MCF 10A (cell line): Measurements from ENCODE around the gene FAM151A. TPM values are rescaled to one million over a fixed set of nuclear protein-coding genes. Genes with fewer than 3 reads are reported as not detected.

Experiments used
- BruUV-seq: library from RNA; stranded (reverse); fragments of 400-500 nt; replicated peaks from 2 replicates; lab custom pipeline; 2021; lab: Mats Ljungman, UMichigan
- CTCF ChIA-PET: fragments of 300-600 bp; sonication (Branson Sonifier 250); formaldehyde crosslinking; extraction: SDS; loops from one replicate; lab custom pipeline; 2021; ENCODE audit warnings: antibody characterized with exemption, inconsistent platforms; lab: Yijun Ruan, JAX
- POLR2A ChIA-PET: fragments of 300-600, 350-650 bp; sonication (Branson Sonifier 250); formaldehyde crosslinking; extraction: SDS; loops from one replicate; lab custom pipeline; 2020; ENCODE audit warnings: antibody characterized with exemption, inconsistent platforms; lab: Yijun Ruan, JAX
- DNase-seq: peaks from one replicate; pipeline ENCODE4 v3.0.0-alpha.2; 2018; ENCODE audit not compliant: unreplicated experiment
- H3K27ac Mint-ChIP-seq: one replicate; pipeline ENCODE4 v1.8.0; 2022; ENCODE audit warnings: mild to moderate bottlenecking, low read depth, mixed read lengths; ENCODE audit not compliant: unreplicated experiment
- H3K27me3 Mint-ChIP-seq: one replicate; pipeline ENCODE4 v1.8.0; 2022; ENCODE audit warnings: mixed read lengths; ENCODE audit not compliant: insufficient read depth, unreplicated experiment
- H3K36me3 Mint-ChIP-seq: one replicate; pipeline ENCODE4 v1.8.0; 2022; ENCODE audit warnings: mild to moderate bottlenecking, moderate library complexity, mixed read lengths; ENCODE audit not compliant: insufficient read depth, unreplicated experiment
- H3K4me1 Mint-ChIP-seq: one replicate; pipeline ENCODE4 v1.8.0; 2022; ENCODE audit warnings: mixed read lengths; ENCODE audit not compliant: insufficient read depth, unreplicated experiment
- H3K4me3 Mint-ChIP-seq: one replicate; pipeline ENCODE4 v1.8.0; 2022; ENCODE audit warnings: mild to moderate bottlenecking, moderate library complexity, mixed read lengths; ENCODE audit not compliant: unreplicated experiment
- H3K9me3 Mint-ChIP-seq: one replicate; pipeline ENCODE4 v1.8.0; 2022; ENCODE audit warnings: mixed read lengths; ENCODE audit not compliant: unreplicated experiment
- intact Hi-C: fragments of 100-400 bp; cut with micrococcal nuclease; formaldehyde crosslinking; loops from 2 replicates; pipeline ENCODE4 v1.14.1; 2022
- total RNA-seq: library from RNA; stranded (reverse); gene quantifications from 2 replicates; pipeline ENCODE4 v1.2.3, GENCODE V29; 2022
- TF ChIP-seq, protein P1 (sequence below): fragments of 200-600 bp; IDR thresholded peaks from one replicate; pipeline ENCODE4 v1.8.0; 2022; ENCODE audit warnings: antibody characterized with exemption, mild to moderate bottlenecking; ENCODE audit not compliant: unreplicated experiment

The FAM151A gene
- total RNA-seq, 1 experiment from 2014 or later = not detected

DNA sequence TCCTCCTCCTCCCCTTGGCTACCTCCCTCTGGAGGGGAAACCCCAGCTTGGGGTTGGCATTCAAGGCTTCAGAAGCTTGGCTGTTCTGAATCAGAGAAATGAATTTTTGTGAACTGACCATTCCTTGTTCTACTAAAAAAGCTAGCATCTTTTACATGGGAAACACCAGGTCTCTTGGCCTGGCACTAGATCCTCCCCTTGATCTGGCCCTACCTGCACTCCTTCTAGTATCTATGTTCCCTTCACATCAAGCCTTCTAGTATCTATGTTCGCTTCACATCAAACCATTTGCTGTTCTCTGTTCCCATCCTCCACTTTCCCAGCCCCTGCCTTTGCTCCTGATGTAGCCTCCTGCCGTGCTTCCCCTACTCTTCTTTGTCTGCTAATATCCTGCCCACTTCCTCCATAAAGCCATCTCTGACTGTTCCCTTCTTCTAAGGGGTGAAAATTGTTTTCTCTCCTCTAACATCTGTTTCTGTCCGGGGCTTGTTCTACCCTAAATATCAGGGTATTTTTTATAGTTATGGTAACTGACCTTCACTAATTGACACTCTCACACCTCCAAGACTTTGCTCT is 25.8 kb downstream of the FAM151A start:
- Mint-ChIP-seq H3K36me3 (peaks cover 10% of the 10 kb centered on the region), H3K27ac (no peak overlapping the region), H3K4me3 (no peak overlapping the region), H3K4me1 (no peaks in the 10 kb centered on the region), H3K27me3 (no peaks in the 10 kb centered on the region), H3K9me3 (no peaks in the 10 kb centered on the region)
- no peak for DNase-seq
- TF ChIP-seq, protein P1, sequence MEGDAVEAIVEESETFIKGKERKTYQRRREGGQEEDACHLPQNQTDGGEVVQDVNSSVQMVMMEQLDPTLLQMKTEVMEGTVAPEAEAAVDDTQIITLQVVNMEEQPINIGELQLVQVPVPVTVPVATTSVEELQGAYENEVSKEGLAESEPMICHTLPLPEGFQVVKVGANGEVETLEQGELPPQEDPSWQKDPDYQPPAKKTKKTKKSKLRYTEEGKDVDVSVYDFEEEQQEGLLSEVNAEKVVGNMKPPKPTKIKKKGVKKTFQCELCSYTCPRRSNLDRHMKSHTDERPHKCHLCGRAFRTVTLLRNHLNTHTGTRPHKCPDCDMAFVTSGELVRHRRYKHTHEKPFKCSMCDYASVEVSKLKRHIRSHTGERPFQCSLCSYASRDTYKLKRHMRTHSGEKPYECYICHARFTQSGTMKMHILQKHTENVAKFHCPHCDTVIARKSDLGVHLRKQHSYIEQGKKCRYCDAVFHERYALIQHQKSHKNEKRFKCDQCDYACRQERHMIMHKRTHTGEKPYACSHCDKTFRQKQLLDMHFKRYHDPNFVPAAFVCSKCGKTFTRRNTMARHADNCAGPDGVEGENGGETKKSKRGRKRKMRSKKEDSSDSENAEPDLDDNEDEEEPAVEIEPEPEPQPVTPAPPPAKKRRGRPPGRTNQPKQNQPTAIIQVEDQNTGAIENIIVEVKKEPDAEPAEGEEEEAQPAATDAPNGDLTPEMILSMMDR = no peak
- intact Hi-C loops = no loop called here
- ChIA-PET CTCF (no interaction called here), POLR2A (no interaction called here)
- no TSS peak for BruUV-seq

DNA sequence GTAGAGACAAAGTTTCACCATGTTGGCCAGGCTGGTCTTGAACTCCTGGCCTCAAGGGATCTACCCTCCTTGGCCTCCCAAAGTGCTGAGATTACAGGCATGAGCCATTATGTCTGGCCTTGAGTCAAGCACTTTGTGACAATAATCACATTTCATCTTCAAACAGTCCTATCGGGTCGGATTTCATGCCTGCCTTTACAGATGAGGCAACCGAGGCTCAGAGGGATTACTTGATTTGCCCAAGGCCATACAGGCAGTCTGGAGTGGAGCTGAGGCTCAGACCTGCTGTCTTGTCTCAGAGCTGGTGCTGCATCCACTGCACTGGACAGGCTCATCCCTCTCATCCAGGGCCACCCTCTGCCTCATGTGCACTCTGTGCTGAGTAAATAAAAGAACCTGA is 26.6 kb downstream of the FAM151A start:
- Mint-ChIP-seq H3K27ac (no peak overlapping the region), H3K9me3 (no peaks in the 10 kb centered on the region), H3K27me3 (no peaks in the 10 kb centered on the region), H3K36me3 (peaks cover 7% of the 10 kb centered on the region), H3K4me3 (no peak overlapping the region), H3K4me1 (no peaks in the 10 kb centered on the region)
- BruUV-seq = no TSS peak
- no peak for DNase-seq
- ChIA-PET POLR2A (no interaction called here), CTCF (no interaction called here)
- intact Hi-C loops = no loop called here
- TF ChIP-seq, protein P1 = no peak

DNA sequence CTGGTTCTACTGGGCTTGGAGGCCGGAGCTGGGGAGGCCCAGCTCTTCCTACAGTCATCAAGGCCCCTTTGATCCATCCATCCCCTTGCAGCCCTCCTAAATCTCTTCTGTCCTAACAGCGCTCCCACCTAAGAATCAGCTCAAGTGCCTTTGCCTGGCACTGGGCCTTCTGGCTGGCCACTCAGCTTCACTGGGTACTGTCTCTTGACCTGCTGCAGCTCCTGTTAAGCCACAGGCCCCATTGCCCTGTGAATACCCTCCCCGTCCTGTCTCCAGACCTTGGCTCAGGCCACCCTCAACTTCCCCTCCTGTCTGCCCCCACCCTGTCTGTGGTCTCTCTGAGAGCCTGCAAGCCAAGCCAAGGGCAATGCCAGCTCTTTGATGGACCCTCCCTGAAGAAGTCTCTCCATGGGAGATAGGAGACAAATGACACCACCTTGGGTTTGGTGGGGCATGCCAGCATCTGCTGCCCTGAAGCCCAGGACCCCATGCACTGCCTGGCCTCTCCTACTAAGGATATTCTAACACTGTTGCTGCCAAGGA is 27.3 kb downstream of the FAM151A start:
- no peaks in the 10 kb centered on the region for H3K27me3 Mint-ChIP-seq
- CTCF ChIA-PET = interaction anchor here (0.6 kb wide), 1 partner anchor 15 kb away, joined by 8 read pairs; no protein-coding TSS in a partner anchor

DNA sequence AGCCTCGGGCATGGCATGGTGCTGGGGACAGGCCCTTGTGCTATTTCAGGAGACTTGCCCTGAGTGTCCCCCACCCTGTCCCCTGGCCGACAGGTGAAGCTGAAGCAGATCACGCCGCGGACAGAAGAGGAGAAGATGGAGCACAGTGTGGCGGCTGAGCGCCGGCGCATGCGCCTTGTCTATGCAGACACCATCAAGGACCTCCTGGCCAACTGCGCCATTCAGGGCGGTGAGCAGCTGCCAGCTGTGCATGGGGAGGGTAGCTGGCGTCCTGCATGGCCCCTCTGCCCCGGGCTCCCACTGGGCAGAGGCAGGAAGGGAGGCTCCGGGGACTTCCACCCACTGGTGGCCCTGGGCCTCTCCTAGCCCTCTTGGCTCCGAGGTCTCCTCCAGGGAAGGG is 28.9 kb downstream of the FAM151A start:
- Mint-ChIP-seq H3K27me3 (no peaks in the 10 kb centered on the region), H3K27ac (no peak overlapping the region), H3K9me3 (no peaks in the 10 kb centered on the region), H3K4me3 (no peak overlapping the region), H3K36me3 (peaks cover 2% of the 10 kb centered on the region), H3K4me1 (no peaks in the 10 kb centered on the region)
- CTCF ChIA-PET = interaction anchor here (0.6 kb wide), 1 partner anchor 125 kb away, joined by 3 read pairs; no protein-coding TSS in a partner anchor
- intact Hi-C loops = no loop called here
- no peak for DNase-seq
- POLR2A ChIA-PET = interaction anchor here (0.8 kb wide), 1 partner anchor 121 kb away, joined by 3 read pairs; the partner anchor contains the start of gene TTC4
- BruUV-seq = no TSS peak
- TF ChIP-seq, protein P1 = no peak

More for the DNA sequence above, 27.3 kb downstream of the FAM151A start:
- Mint-ChIP-seq H3K27ac (no peak overlapping the region), H3K4me3 (no peak overlapping the region), H3K4me1 (no peaks in the 10 kb centered on the region), H3K9me3 (no peaks in the 10 kb centered on the region), H3K36me3 (peaks cover 7% of the 10 kb centered on the region)
- no peak for DNase-seq
- TF ChIP-seq, protein P1 = no peak
- POLR2A ChIA-PET = interaction anchor here (0.6 to 1.1 kb wide), 2 partner anchors 8 to 57 kb away, joined by 3 to 4 read pairs; no protein-coding TSS in a partner anchor
- intact Hi-C loops = no loop called here
- BruUV-seq = no TSS peak
